IMR-90 (cell line): ENCODE results near the gene RNF141. TPM values are rescaled to one million over a fixed set of nuclear protein-coding genes. Genes with fewer than 3 reads are reported as not detected.
A peak's percentile ranks its signal among the peaks of the same experiment; 100 is the strongest.

ENCODE experiments used
- ATAC-seq: fragments of 200-7000 bp; cut with Tn5 transposase; 2 replicates; pipeline ENCODE4 v1.9.1; 2020; ENCODE audit warnings: low read depth, mild to moderate bottlenecking, moderate library complexity
- BruUV-seq: library from RNA; stranded (reverse); fragments of 400-500 nt; replicated peaks from 2 replicates; lab custom pipeline; 2021; lab: Mats Ljungman, UMichigan
- CTCF ChIA-PET: fragments of 300-600 bp; formaldehyde crosslinking; extraction: SDS; loops from one replicate; lab custom pipeline; 2021; ENCODE audit warnings: antibody characterized with exemption; lab: Yijun Ruan, JAX
- POLR2A ChIA-PET: fragments of 300-600 bp; sonication (Branson Sonifier 250); formaldehyde crosslinking; loops from one replicate; lab custom pipeline; 2022; ENCODE audit warnings: antibody characterized with exemption; ENCODE audit not compliant: unreplicated experiment; lab: Charles Lee
- DNase-seq: peaks from one replicate; pipeline ENCODE4 v3.0.0; 2013
- H2AFZ ChIP-seq: replicated peaks from 2 replicates; pipeline ENCODE3; 2013; ENCODE audit warnings: low read length, mild to moderate bottlenecking; ENCODE audit not compliant: poor library complexity
- H2AK5ac ChIP-seq: 2 replicates; pipeline ENCODE4 v1.6.1; 2013; ENCODE audit warnings: low read depth, low read length, inconsistent platforms
- H2AK9ac ChIP-seq: replicated peaks from 2 replicates; pipeline ENCODE3; 2013; ENCODE audit warnings: mild to moderate bottlenecking, low read depth, low read length, moderate library complexity; ENCODE audit not compliant: poor library complexity
- H2BK120ac ChIP-seq: 2 replicates; pipeline ENCODE4 v1.6.1; 2013; ENCODE audit warnings: low read depth, low read length, inconsistent platforms
- H2BK15ac ChIP-seq: 3 replicates; pipeline ENCODE4 v1.6.1; 2013; ENCODE audit warnings: low read depth, low read length, inconsistent platforms
- H2BK20ac ChIP-seq: 2 replicates; pipeline ENCODE4 v1.6.1; 2013; ENCODE audit warnings: low read depth, mild to moderate bottlenecking, inconsistent platforms, low read length, moderate library complexity
- H2BK5ac ChIP-seq: 2 replicates; pipeline ENCODE4 v1.6.1; 2013; ENCODE audit warnings: mild to moderate bottlenecking, low read depth, low read length, inconsistent platforms; ENCODE audit not compliant: poor library complexity, severe bottlenecking
- H3K14ac ChIP-seq: replicated peaks from 2 replicates; pipeline ENCODE4 v1.6.1; 2013; ENCODE audit warnings: low read depth, low read length, inconsistent platforms
- H3K18ac ChIP-seq: 2 replicates; pipeline ENCODE4 v1.6.1; 2013; ENCODE audit warnings: low read depth, low read length, control low read depth
- H3K23ac ChIP-seq: 2 replicates; pipeline ENCODE4 v1.6.1; 2013; ENCODE audit warnings: low read depth, low read length, inconsistent platforms
- H3K27ac ChIP-seq: 2 replicates; pipeline ENCODE4 v1.5.1; 2013; ENCODE audit warnings: mild to moderate bottlenecking, control low read depth, low read length; ENCODE audit not compliant: insufficient read depth
- H3K27me3 ChIP-seq: 2 replicates; pipeline ENCODE4 v1.6.1; 2013; ENCODE audit warnings: low read length; ENCODE audit not compliant: control insufficient read depth, insufficient read depth
- H3K36me3 ChIP-seq: 2 replicates; pipeline ENCODE4 v1.6.1; 2013; ENCODE audit warnings: low read length, mixed read lengths; ENCODE audit not compliant: control insufficient read depth, insufficient read depth
- H3K4ac ChIP-seq: 2 replicates; pipeline ENCODE4 v1.6.1; 2013; ENCODE audit warnings: low read depth, low read length, inconsistent platforms
- H3K4me1 ChIP-seq: 2 replicates; pipeline ENCODE4 v1.6.1; 2013; ENCODE audit warnings: low read length, mixed read lengths; ENCODE audit not compliant: control insufficient read depth, insufficient read depth
- H3K4me2 ChIP-seq: 2 replicates; pipeline ENCODE4 v1.6.1; 2013; ENCODE audit warnings: low read depth, mild to moderate bottlenecking, control low read depth, low read length, moderate library complexity
- H3K4me3 ChIP-seq: 2 replicates; pipeline ENCODE4 v1.5.1; 2013; ENCODE audit warnings: low read depth, mild to moderate bottlenecking, control low read depth, low read length, moderate library complexity; ENCODE audit not compliant: insufficient read depth
- H3K56ac ChIP-seq: 2 replicates; pipeline ENCODE4 v1.6.1; 2013; ENCODE audit warnings: low read length, inconsistent platforms; ENCODE audit not compliant: insufficient read depth; ENCODE audit errors: extremely low read depth
- H3K79me1 ChIP-seq, 2 experiments: 2 replicates each; pipeline ENCODE4 v1.6.1; 2013; ENCODE audit warnings: low read length in 2 of 2, inconsistent platforms in 1 of 2, low read depth in 1 of 2
- H3K9ac ChIP-seq: 2 replicates; pipeline ENCODE4 v1.6.1; 2013; ENCODE audit warnings: low read depth, low read length, control low read depth
- H3K9me1 ChIP-seq: 2 replicates; pipeline ENCODE4 v1.6.1; 2013; ENCODE audit warnings: low read length, inconsistent platforms; ENCODE audit not compliant: insufficient read depth
- H3K9me3 ChIP-seq: 2 replicates; pipeline ENCODE4 v1.6.1; 2013; ENCODE audit warnings: low read length; ENCODE audit not compliant: control insufficient read depth, insufficient read depth
- H4K20me1 ChIP-seq: 2 replicates; pipeline ENCODE4 v1.6.1; 2013; ENCODE audit warnings: low read length, inconsistent platforms; ENCODE audit not compliant: insufficient read depth
- H4K5ac ChIP-seq: 2 replicates; pipeline ENCODE4 v1.6.1; 2013; ENCODE audit warnings: mild to moderate bottlenecking, low read depth, low read length, control low read depth
- H4K8ac ChIP-seq, 2 experiments: 2 replicates each; pipeline ENCODE4 v1.6.1; 2013; ENCODE audit warnings: low read depth in 2 of 2, low read length in 2 of 2, control low read depth in 1 of 2, inconsistent platforms in 1 of 2
- H4K91ac ChIP-seq: 2 replicates; pipeline ENCODE4 v1.6.1; 2013; ENCODE audit warnings: low read depth, low read length, inconsistent platforms; ENCODE audit not compliant: insufficient read depth
- CEBPB ChIP-seq: IDR thresholded peaks from 2 replicates; pipeline ENCODE4 v1.6.1; 2012; ENCODE audit warnings: low read depth, low read length, improper control_type of control experiment
- ELK1 ChIP-seq: fragments of 150-350 bp; IDR thresholded peaks from 2 replicates; pipeline ENCODE4 v1.6.1; 2016; ENCODE audit warnings: low read depth, mild to moderate bottlenecking, low read length, moderate library complexity, borderline replicate concordance
- RAD21 ChIP-seq: IDR thresholded peaks from 2 replicates; pipeline ENCODE4 v1.6.1; 2012; ENCODE audit warnings: low read length, improper control_type of control experiment
- RCOR1 ChIP-seq: IDR thresholded peaks from 2 replicates; pipeline ENCODE4 v1.6.1; 2012; ENCODE audit warnings: mild to moderate bottlenecking, low read length, improper control_type of control experiment; ENCODE audit not compliant: insufficient replicate concordance
- SMC3 ChIP-seq: fragments of 150-350 bp; IDR thresholded peaks from 2 replicates; pipeline ENCODE4 v1.6.1; 2016; ENCODE audit warnings: low read depth, mild to moderate bottlenecking, antibody characterized with exemption, low read length, moderate library complexity
- USF2 ChIP-seq: fragments of 150-350 bp; IDR thresholded peaks from 2 replicates; pipeline ENCODE4 v1.6.1; 2017; ENCODE audit warnings: mild to moderate bottlenecking, antibody characterized with exemption, low read length, low read depth
- WGBS, 2 experiments: methylation state at CpG; one replicate each; pipeline versions ENCODE4 v1.1.5 to v1.1.7; 2013; ENCODE audit warnings: missing lambda C conversion rate in 2 of 2; ENCODE audit not compliant: insufficient read length in 1 of 2; ENCODE audit errors: extremely low coverage in 2 of 2; 5-methylcytosine and 5-hydroxymethylcytosine counted together
- dilution Hi-C: fragments of 300-500 bp; cut with HindIII; formaldehyde crosslinking; loops from one replicate; pipeline ENCODE4 v1.14.3; 2018; ENCODE audit warnings: low sequenced_read_pairs; ENCODE audit not compliant: unreplicated experiment
- in situ Hi-C: fragments of 300-500 bp; cut with MboI; formaldehyde crosslinking; loops from 3 replicates; pipeline ENCODE4 v1.14.3; 2019; ENCODE audit warnings: low sequenced_read_pairs, inconsistent platforms, mixed read lengths
- intact Hi-C: fragments of 100-400 bp; cut with micrococcal nuclease; formaldehyde crosslinking; loops from 2 replicates; pipeline ENCODE4 v1.10.0; 2022
- polyA plus RNA-seq, 3 experiments: library from polyadenylated mRNA; depleted of rRNA; stranded (reverse); fragments of >200 nt; gene quantifications; 2 replicates each; pipeline ENCODE4 v1.2.3, GENCODE V29; 2012; ENCODE audit warnings: low replicate concordance in 1 of 3
- total RNA-seq: library from RNA; depleted of rRNA; stranded (reverse); fragments of >200 nt; gene quantifications from 2 replicates; pipeline ENCODE4 v1.2.3, GENCODE V29; 2012
- TF ChIP-seq, protein P1 (sequence below): conservative IDR thresholded peaks from 2 replicates; pipeline ENCODE4 v1.5.1; 2012; ENCODE audit warnings: mild to moderate bottlenecking, low read depth, low read length, improper control_type of control experiment

Gene RNF141
- total and polyA plus RNA-seq, 2 of the 4 experiments (the other 2 are of a cell fraction): 13.8 to 18.6 TPM

GRCh38 chr11:10490032-10490397 lies 51.0 kb downstream of the RNF141 start:
- Histone ChIP-seq H3K27ac (peak overlapping the region; percentile 88), H3K9me3 (no peaks in the 10 kb centered on the region), H3K18ac (peak overlapping the region; percentile 66), H3K4me1 (peaks cover 22% of the 10 kb centered on the region), H4K91ac (peak overlapping the region; percentile 77), H3K23ac (peak overlapping the region; percentile 66; the same call in 1 of the 2 replicates), H2BK20ac (peak overlapping the region; percentile 84), H3K79me1 (peaks cover 20 to 47% of the 10 kb centered on the region in 2 experiments), H4K20me1 (peaks cover 13% of the 10 kb centered on the region), H2AK5ac (peak overlapping the region; percentile 100), H3K9ac (no peak overlapping the region), H4K8ac (peak overlapping the region; percentile 26 to 83; a peak in 3 of 4 replicates), H3K4me3 (no peak overlapping the region), H2BK120ac (peak overlapping the region; percentile 82), H4K5ac (peak overlapping the region; percentile 62), H3K14ac (peak overlapping the region; percentile 65), H2AK9ac (peak overlapping the region; percentile 81), H3K27me3 (no peaks in the 10 kb centered on the region), H3K9me1 (peaks cover 34% of the 10 kb centered on the region), H2AFZ (peak overlapping the region; percentile 9), H3K4ac (peak overlapping the region; percentile 97), H3K56ac (peak overlapping the region; percentile 51), H3K4me2 (peak overlapping the region; percentile 42; the same call in 1 of the 2 replicates), H3K36me3 (peaks cover 38% of the 10 kb centered on the region), H2BK5ac (peak overlapping the region; percentile 90), H2BK15ac (peak overlapping the region; percentile 78)
- intact Hi-C loops (loop anchor here (1.0 to 2.0 kb wide), 2 partner anchors 84 to 139 kb away; no protein-coding TSS in a partner anchor), dilution Hi-C loops (no loop called here), in situ Hi-C loops (loop anchor here (5.0 kb wide), 1 partner anchor 78 kb away; no protein-coding TSS in a partner anchor)
- no peak for TF ChIP-seq RCOR1
- TF ChIP-seq SMC3: no peak
- TF ChIP-seq CEBPB: no peak
- no peak for TF ChIP-seq ELK1
- TF ChIP-seq RAD21: no peak
- TF ChIP-seq, protein P1, sequence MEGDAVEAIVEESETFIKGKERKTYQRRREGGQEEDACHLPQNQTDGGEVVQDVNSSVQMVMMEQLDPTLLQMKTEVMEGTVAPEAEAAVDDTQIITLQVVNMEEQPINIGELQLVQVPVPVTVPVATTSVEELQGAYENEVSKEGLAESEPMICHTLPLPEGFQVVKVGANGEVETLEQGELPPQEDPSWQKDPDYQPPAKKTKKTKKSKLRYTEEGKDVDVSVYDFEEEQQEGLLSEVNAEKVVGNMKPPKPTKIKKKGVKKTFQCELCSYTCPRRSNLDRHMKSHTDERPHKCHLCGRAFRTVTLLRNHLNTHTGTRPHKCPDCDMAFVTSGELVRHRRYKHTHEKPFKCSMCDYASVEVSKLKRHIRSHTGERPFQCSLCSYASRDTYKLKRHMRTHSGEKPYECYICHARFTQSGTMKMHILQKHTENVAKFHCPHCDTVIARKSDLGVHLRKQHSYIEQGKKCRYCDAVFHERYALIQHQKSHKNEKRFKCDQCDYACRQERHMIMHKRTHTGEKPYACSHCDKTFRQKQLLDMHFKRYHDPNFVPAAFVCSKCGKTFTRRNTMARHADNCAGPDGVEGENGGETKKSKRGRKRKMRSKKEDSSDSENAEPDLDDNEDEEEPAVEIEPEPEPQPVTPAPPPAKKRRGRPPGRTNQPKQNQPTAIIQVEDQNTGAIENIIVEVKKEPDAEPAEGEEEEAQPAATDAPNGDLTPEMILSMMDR: no peak
- no peak for TF ChIP-seq USF2
- no CpG with 5 or more reads among the region's 5 CpGs for WGBS, 2 experiments
- no TSS peak for BruUV-seq
- CTCF ChIA-PET: interaction anchor here (0.5 to 1.8 kb wide), 3 partner anchors 9 to 85 kb away, joined by 4 to 5 read pairs (median 4); no protein-coding TSS in a partner anchor
- POLR2A ChIA-PET: no interaction called here
- ATAC-seq (no peak), DNase-seq (no peak)
